ENCODE measurements around the gene LRRC4.

Gene LRRC4

DNA sequence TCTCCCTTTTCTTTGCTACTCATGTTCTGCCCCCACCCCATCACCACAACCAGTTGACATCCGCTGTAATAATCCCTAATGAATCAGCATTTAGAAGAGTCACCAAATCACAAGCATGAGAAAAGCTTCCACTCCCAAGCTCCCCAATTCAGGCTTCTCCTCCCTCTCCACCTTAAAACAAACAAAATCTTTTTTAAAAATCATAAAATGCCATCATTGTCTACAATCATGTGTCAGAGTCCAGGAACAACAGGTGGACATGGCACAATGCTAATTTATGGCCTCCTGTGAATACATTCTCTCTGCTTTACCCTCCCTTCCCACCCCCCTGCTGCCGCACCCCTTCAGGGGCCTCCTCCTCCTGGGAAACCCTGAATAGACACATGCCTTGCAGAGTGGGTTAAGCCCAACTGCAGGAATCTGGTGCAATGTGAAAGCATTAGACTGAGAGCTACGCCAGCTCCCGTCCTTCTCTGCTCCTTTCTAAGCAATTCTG is 3.7 kb downstream of the LRRC4 start:
- DNase-seq: no peak

- no peak for DNase-seq
Measured at GRCh38 chr7:128026551-128026950, 4.7 kb downstream of the LRRC4 start.

- no peak for DNase-seq
Measured at GRCh38 chr7:128025819-128026218, 5.4 kb downstream of the LRRC4 start.

- no peak for DNase-seq
Measured at GRCh38 chr7:128025380-128025779, 5.9 kb downstream of the LRRC4 start.

- DNase-seq: no peak
Measured at GRCh38 chr7:128024151-128024550, 7.1 kb downstream of the LRRC4 start.

DNA sequence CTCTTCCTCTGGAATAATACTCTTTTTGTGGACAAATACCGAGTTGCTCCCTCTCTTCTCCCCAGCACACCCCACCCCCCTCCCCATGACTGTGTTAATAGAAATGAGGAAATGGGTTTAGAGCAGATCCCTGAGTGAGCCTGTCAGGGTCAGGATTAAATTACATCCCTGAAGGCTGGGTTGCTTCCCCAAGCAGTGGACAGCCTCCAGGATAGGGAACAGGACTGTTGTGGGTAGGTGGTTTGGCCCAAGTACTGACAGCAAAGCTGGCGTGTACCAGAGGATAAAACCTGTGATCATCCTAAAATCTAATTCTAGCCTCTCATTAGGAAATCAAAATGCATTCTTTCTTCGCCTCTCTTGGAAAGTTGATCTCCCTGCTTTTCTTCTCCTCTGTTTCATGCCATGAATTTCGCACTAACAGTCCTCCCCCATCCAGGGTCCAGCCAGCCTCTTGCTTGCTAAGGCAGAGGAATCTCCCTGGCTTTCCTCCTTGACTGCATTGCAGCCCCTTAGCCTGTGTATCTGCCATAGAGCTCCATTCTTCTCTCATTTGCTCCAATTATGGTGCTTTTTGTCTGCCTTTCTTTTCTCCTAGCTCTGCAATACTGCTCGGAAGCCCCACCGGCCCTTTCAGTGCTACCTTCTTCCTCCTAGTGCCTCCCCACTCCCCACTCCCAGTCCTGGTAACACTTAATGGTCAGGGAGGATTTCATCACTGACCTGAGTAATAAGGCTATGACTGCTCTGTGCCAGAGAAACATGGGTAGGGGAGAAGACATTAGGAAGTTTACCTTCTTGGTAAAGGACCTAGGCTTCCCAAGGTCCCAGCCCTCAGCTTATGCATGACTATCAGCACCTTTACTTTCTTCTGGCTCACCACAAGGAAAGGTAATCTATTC is 8.4 kb downstream of the LRRC4 start:
- no peak for DNase-seq

GRCh38 chr7:128021366-128021765 is 9.9 kb downstream of the LRRC4 start:
- DNase-seq: no peak

- DNase-seq: no peak
Measured at GRCh38 chr7:128020159-128020558, 11.1 kb downstream of the LRRC4 start.

- no peak for DNase-seq
Measured at GRCh38 chr7:128019288-128019687, 11.9 kb downstream of the LRRC4 start.

DNA sequence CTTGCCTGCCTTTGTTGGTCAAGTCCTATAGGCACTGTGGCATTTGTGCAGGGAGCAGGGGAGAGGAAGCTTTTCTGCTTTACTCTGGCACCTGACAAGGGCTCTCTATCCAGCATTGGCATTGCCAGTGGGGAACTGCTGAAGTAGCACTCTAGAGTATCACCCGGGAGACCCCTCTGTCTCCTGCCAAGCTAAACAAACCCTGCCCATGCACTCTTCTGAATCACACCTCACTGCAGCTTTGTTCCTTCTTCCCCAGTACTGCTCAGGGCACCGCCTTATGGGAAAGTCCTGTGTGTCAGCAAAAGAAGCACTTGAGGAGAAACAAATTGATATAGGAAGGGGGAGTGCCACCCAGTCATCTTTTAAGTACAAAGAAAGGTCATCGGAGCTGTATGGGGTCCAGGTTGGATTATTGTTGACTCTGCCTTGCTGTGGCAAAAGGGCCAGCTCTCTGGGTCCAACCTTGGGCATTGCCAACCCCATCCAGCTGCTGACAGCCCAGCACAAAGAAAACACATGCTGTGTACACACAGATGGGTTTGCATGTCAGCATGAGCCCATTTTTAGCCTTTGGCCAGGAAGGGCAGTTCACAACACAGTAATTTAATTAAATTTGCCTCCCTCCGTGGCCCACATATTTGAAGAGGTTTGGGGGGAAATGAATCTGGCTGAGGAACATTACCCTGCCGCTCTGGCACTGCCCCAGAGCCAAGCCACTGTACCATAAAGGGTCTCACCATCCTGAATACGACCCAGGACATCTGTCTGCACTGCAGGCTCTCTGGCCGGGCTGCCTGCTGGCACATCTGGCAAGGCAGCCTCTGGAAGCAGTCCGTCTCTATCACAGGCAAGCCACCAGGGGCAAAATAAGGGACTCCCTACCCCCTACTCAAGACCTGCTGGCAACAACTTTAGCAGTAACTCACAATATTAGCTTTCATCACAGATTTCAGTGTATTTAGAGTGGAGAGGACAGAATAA is 13.1 kb downstream of the LRRC4 start:
- no peak for DNase-seq

GRCh38 chr7:128017460-128017859 is 13.8 kb downstream of the LRRC4 start:
- DNase-seq: no peak

- DNase-seq: peak; percentile 92
Measured at GRCh38 chr7:128014811-128015210, 16.4 kb downstream of the LRRC4 start.

- DNase-seq: no peak
Measured at GRCh38 chr7:128011131-128011661, 20.0 kb downstream of the LRRC4 start.

GRCh38 chr7:128010391-128011127 is 20.7 kb downstream of the LRRC4 start:
- no peak for DNase-seq

DNA sequence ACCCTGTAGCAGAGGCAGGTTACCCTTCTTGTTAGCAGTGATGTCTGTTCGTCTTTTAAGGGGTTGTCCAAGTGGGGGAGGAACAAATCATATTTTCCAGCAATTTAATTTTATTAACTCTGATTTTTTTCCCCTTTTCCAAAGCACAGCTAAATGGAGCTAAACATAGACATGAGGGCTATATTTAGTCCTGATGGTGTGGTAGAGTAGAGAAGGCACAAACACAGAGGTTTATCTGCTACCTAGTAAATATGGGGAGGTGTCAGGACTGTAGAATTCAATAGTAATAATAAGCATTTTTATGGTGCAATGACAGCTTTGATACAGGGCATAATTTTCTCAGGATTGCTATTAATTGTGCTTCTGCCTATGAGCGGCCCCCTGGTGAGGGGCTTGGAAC is 22.5 kb downstream of the LRRC4 start:
- DNase-seq: no peak

- no peak for DNase-seq
Measured at GRCh38 chr7:128008141-128008540, 23.1 kb downstream of the LRRC4 start.

- no peak for DNase-seq
Measured at GRCh38 chr7:128007303-128007680, 23.9 kb downstream of the LRRC4 start.

- no peak for DNase-seq
Measured at GRCh38 chr7:128006550-128007302, 24.5 kb downstream of the LRRC4 start.

GRCh38 chr7:128005759-128006159 is 25.5 kb downstream of the LRRC4 start:
- no peak for DNase-seq

- no peak for DNase-seq
Measured at GRCh38 chr7:128005117-128005516, 26.1 kb downstream of the LRRC4 start.

DNA sequence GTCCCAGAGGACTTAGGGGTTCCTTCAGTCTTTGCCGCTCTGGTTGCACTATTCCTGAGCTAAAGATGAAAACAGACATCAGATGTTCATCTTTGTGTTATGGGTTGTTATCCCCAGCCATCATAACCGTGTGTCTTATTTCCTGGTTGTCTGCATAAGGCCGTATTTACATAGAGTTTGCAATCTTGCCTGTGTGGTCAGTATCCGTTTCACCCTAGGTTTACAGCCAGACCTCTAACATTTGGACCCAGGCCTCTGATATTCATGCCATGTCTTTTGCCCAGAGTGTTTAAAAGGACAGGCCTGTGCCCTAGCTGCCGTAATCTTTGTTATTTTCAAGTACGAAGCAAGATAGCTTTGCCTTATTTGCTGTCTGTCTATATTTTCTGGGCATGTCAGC is 26.6 kb downstream of the LRRC4 start:
- DNase-seq: no peak

DNA sequence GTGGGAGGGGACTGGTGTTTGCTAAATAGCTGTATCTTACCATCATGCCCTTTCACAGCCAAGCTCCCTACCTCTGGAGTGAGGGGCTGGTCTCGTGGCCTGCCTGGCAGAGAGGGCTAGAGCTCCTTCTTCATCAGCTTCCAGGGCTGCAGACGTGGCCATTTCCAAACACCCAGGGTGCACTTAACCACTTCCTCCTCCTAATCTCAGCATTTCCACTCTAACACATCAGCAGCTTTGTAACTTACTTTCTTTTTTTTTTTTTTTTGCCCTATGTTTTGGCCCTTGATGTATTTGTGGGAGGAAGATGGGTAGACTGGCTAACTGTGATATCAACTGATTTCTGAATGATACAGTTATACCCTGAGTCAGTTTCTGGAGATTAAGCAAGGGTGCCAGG is 27.4 kb downstream of the LRRC4 start:
- DNase-seq: no peak
